Measurements from ENCODE around the gene MTM1. TPM values are rescaled to one million over a fixed set of nuclear protein-coding genes. Genes with fewer than 3 reads are reported as not detected.

The MTM1 gene
- total RNA-seq, 1 donor: 10.8 TPM

- H3K4me3 ChIP-seq (ENCODE audit: low read depth, low read length): peak overlapping the region; percentile 75
- TF ChIP-seq, protein P1, sequence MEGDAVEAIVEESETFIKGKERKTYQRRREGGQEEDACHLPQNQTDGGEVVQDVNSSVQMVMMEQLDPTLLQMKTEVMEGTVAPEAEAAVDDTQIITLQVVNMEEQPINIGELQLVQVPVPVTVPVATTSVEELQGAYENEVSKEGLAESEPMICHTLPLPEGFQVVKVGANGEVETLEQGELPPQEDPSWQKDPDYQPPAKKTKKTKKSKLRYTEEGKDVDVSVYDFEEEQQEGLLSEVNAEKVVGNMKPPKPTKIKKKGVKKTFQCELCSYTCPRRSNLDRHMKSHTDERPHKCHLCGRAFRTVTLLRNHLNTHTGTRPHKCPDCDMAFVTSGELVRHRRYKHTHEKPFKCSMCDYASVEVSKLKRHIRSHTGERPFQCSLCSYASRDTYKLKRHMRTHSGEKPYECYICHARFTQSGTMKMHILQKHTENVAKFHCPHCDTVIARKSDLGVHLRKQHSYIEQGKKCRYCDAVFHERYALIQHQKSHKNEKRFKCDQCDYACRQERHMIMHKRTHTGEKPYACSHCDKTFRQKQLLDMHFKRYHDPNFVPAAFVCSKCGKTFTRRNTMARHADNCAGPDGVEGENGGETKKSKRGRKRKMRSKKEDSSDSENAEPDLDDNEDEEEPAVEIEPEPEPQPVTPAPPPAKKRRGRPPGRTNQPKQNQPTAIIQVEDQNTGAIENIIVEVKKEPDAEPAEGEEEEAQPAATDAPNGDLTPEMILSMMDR (IDR thresholded peaks at IDR 0.05; ENCODE audit: insufficient read depth, low read length): no peak
- peak; percentile 46 for DNase-seq (ENCODE audit: low read depth)
Measured at GRCh38 chrX:150569155-150569477, 695 bp downstream of the MTM1 start.

DNA sequence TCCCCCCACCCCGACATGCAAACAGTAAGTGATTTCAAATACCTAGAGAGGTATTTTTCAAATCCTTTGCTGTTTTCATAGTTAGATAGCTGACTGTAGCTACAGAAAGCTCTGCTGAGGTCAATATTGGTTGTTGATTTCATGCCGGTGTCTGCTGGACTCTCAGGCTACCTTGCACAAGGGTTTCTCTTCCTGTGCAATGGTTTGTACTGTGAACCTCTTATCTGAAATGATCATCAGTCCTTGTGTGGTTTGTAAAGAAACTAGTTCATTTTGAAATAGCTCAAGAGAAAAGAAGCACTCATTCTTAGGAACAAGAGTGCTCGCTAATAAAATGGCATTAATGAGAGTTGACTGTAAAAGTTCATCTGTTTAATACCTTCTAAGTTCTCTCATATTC, 2.1 kb downstream of the MTM1 start:
- TF ChIP-seq, protein P1 (IDR thresholded peaks at IDR 0.05; ENCODE audit: insufficient read depth, low read length): no peak
- no peak overlapping the region for H3K4me3 ChIP-seq (ENCODE audit: low read depth, low read length)
- no peak for DNase-seq (ENCODE audit: low read depth)

DNA sequence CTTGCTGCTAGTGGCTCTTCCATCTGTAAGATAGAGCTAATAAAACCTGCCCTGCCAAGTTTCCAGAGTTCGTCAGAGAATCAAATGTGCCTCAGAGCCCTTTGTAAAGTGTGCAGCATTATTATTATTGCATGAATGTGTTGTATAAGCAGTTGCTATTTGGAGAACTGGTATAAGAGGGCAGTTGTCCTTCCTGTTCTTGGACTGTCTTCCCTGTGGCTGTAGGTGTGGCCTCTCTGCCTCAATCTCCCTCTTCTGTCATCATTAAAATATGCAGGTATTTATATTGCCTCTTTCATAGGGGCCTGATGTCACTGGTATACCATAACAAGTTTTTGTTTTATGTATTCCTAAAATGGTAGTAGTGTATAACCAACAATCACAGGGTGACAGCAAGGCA, 3.8 kb downstream of the MTM1 start:
- no peak for DNase-seq (ENCODE audit: low read depth)
- no peak overlapping the region for H3K4me3 ChIP-seq (ENCODE audit: low read depth, low read length)
- TF ChIP-seq, protein P1 (IDR thresholded peaks at IDR 0.05; ENCODE audit: insufficient read depth, low read length): no peak

- TF ChIP-seq, protein P1 (IDR thresholded peaks at IDR 0.05; ENCODE audit: insufficient read depth, low read length): no peak
- no peak for DNase-seq (ENCODE audit: low read depth)
- H3K4me3 ChIP-seq (ENCODE audit: low read depth, low read length): no peak overlapping the region
Measured at GRCh38 chrX:150573106-150573505, 4.7 kb downstream of the MTM1 start.

- TF ChIP-seq, protein P1 (IDR thresholded peaks at IDR 0.05; ENCODE audit: insufficient read depth, low read length): no peak
- H3K4me3 ChIP-seq (ENCODE audit: low read depth, low read length): no peak overlapping the region
Measured at GRCh38 chrX:150573702-150574101, 5.3 kb downstream of the MTM1 start.

DNA sequence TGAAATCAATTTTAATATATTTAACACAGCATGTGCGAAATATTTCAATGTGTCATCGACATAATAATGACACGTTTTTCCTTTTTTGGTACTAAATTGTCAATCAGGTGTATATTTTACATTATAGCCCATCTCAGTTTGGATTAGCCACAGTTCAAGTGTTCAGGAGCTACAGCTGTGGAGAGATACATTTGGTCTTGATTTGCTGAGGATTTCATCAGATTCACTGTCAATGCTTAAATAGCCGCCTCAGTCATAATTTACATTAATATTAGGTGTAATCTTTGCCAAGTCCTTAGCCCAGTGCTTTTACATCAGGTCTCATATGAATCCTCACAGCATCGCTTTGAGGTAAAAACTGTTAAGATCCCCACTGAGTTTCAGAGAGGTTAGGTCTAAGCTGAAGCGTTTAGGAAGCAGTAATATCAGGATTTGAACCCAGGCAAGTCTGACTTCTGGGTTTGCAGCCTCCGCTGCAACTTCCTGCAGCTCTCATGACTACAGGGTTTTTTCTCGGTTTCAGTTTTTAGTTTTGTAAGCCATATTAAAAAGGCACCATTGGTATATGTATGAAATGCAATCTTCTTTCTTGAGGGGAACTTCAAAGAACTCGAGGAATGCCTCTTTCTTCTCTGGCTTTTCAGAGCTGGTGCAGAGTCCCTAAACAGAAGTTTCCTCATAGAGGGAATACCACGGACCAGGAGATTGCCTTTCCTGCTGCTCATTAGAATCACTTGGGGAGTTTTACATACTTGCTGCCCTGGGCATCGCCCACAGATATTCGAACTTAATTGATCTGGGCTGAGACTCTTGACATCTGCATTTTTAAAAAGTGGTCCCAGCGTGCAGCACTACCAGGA, 6.4 kb downstream of the MTM1 start:
- TF ChIP-seq, protein P1 (IDR thresholded peaks at IDR 0.05; ENCODE audit: insufficient read depth, low read length): no peak
- H3K4me3 ChIP-seq (ENCODE audit: low read depth, low read length): no peak overlapping the region
- DNase-seq (ENCODE audit: low read depth): no peak

More at GRCh38 chrX:150573702-150574101, 5.3 kb downstream of the MTM1 start:
- DNase-seq (ENCODE audit: low read depth): no peak

Measured in fibroblast of the aortic adventitia (primary cell).